NCI-H2196 treated with DMSO at 0.1 percent for 48 hours (cell line): Measurements from ENCODE around the gene GRK3.
"Not testable (repeated sequence)": the region's sequence is repeated elsewhere in the genome, so short reads cannot be mapped to it uniquely, and the experiment has no call there.

ENCODE experiments used
- DNase-seq: peaks from one replicate; lab custom pipeline; 2025; ENCODE audit not compliant: unreplicated experiment; lab: John Stamatoyannopoulos, UW

Gene GRK3

DNA sequence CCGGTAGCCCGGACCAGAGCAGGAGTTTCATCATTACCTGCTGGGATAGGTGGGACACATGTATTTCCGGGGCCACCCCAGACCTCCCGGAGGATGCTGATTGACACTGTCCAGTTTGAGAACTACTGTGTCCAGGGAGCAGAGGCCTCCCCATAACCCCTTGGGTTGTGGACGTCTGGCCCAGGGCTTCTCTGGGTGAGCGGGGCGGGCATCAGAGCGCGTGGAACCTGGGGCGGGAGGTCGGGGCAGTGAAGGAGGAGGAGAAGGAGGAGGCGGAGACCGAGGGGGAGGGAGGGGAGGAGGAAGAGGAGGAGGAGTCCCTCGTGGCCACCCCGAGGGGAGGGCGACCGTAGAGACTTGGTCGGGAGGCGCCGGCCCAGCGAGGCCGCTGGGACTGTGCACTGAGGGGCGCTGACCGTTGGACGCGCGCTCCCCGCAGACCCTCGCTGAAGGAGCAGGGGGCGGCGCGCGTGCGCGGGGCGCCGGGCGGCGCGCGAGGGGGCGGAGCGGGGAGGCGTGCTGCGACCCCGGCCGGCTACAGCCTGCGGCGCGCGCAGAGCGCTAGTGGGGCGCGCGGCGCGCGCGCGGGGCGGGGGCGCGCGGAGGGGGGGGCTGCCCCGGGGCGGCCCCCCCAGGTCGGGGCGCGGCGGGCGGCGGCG lies at the start of gene GRK3:
TSS of gene GRK3 (plus strand) at position 356 of the 659 bp plus-strand sequence. CDS start 366 bp downstream, outside the sequence.
- no peak for DNase-seq

DNA sequence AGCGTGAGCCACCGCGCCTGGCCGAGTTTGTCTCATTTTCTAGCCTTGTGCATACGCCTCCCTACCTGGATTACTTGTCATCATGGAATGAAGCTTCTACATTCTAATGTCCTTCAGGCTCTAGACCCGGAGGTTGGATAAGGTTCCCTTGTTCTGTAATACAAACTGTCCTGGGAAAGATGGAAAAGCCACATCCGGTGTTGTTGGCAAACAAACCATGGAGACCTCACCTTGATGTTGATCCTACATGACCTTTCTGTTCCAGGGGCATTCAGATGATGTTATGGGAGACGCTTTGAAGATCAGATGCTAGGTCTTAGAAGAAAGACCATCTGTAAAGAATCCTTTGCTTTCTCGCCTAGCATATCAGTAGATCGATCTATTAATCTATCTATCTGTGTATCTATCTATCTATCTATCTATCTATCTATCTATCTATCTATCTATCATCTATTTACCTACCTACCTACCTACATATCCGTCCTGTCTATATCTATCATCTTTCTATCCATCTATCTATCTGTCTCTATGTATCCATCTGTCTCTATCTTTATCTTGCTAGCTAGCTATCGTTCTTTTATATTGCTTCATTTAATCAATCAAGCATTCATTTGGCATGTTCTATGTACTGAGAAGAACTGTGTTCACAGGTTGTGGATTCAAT lies 46.3 kb upstream of the GRK3 start:
- DNase-seq: no peak

- no peak for DNase-seq
Measured at GRCh38 chr22:25525376-25525775, 39.1 kb upstream of the GRK3 start.

DNA sequence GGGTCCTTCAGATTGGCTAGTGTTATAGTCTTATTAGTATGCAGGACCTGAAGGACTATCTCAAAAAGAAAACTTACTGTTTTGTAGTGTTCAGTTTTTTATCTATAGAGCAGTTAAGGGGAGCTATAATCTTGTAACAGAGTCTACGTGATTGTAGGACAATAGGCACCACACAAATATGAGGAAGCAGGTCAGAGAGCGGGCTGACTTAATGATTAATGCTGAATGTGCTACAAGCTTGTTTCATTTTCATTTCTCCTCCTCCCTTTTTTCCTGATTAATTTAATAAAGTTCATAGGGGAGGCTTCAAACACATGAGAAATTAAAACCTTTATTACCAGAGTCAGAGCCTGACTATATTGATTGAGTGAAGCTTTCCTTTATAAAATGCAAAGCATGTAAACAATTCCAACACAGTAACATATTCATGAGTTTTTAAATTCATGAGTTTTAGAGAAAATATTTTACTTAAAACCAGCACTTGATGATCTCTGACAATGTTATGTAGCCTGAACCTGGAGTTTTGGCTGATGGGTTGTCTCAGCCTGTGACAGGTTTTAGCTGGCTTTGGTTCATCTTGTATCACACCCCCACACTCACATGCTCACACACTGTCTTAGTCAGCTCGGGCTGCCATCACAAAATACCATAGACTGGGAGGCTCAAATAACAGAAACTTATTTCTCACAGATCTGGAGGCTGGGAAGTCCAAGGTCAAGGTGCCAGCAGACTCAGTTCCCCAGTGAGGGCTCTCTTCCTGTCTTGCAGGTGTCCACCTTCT lies 38.5 kb upstream of the GRK3 start:
- not testable (repeated sequence) for DNase-seq

DNA sequence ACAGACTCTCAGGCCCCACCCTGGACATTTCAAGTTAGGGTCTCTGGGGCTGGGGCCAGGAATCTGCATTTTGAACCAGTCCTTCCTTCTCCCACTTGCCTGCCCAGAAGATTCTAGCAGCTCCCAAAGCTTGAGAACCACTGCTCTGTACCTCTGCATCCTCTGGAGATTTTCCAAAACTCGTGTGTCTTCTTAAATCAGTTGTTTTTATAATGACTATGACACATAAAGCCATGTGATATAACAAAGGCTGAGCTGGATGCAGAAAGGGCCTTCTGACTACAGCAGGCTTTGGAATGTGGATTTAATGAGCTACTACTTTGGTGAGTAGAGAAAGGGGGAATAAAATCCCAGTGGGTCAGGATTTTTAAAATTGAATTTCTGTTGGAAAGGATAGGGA lies 37.5 kb upstream of the GRK3 start:
- DNase-seq: not testable (repeated sequence)

GRCh38 chr22:25528068-25528467 lies 36.4 kb upstream of the GRK3 start:
- DNase-seq: not testable (repeated sequence)

DNA sequence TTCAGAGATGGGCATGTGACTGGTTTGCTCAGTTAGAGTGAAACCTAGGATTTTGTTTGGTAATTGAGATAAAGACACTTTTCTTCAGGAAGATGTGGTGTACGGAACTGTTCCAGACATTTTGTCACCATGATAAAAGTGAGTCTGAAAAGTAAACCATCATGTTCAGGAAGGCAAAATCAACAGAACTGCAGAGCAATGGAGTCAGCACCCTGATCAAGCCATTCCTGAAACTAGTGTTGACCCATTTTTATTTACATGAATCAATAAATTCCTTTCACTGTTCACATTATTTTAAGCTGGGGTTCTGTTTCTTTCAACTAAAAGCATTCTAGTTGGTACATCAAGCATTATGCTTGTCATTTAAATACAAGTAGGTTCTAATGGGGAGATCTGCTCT lies 35.4 kb upstream of the GRK3 start:
- not testable (repeated sequence) for DNase-seq

- not testable (repeated sequence) for DNase-seq
Measured at GRCh38 chr22:25529541-25530137, 34.8 kb upstream of the GRK3 start.

- DNase-seq: not testable (repeated sequence)
Measured at GRCh38 chr22:25531677-25532076, 32.8 kb upstream of the GRK3 start.

DNA sequence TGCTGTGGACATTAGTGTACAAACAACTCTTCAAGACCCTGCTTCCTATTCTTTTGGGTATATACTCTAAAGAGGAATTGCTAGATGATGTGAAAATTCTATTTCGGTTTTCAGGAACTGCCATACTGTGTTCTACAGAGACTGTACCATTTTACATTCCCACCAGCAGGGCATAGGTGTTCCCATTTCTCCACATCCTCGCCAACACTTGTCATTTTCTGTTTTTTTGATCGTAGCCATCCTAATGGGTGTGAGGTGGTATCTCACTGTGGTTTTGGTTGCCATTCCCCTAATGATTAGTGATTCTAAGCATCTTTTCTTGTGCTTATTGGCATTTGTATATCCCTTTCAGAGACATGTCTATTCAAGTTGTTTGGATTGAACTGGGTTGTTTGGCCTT lies 29.8 kb upstream of the GRK3 start:
- no peak for DNase-seq

GRCh38 chr22:25536589-25536988 lies 27.9 kb upstream of the GRK3 start:
- DNase-seq: no peak

DNA sequence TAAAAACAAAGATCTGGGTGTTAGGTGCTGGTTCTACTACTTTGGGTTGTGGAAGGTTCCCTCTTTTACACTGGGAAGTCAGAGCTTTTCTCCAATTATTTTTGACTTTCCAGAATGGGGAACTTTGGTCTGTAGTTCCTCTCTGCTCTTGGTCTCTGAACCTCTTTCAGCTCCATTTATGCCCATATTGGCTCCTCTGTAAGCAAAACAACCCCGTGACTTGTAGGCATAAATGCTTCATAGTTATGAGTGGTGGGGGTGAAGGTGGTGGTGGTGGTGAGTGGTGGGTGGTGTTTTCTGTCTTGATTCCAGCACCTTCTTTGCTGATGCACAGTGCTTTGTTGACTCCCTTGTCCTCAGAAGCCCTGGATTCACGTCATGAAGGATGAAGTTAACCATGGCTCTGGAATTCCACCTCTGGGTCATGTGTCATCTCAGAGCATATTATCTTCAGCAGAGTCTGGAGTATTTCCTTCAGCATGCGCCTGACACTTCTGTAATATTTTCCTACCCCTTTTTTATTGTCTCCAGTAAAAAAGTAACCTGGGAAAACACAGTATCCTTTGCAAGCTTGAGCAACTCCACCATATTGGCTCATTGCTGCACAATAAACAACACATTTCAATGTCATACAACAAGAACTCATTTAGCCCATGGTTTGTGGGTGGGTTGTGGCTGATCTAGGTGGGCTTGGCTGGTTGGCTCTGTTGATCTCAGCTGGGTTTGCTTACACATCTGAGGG lies 24.1 kb upstream of the GRK3 start:
- DNase-seq: no peak

DNA sequence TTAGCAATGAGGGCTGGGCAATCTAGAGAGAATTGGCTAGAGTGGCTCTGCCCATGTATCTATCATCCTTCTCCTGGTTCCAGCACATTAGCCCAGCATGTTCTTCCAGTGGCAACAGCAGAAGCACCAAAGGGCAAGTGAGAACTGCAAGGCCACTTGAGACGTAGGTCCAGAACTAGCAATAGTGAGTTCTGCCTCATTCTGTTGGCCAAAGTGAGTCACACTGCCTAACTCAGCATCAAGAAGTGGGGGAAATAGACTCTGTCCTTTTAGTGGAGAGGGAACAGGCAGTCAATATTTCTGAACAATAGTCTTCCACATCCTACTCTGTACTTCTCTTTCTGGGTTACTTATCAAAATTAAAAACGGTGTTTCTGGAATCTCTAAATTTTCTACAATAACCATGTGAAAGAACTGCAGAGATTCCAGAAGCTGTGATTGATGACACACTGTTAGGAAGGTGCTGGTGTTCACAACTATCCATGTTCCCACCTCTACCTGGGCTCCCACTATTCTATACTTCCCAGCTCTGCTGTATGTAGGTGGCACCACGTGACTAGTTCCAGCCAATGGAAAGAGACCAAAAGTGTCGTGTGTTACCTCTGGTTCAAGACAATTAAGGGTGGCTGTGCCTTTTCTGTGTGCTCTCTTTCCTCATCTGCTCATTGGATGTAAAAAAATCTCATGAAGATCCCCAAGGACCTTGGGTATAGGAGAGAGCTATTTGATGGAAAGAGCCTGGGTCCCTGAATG lies 23.4 kb upstream of the GRK3 start:
- no peak for DNase-seq

DNA sequence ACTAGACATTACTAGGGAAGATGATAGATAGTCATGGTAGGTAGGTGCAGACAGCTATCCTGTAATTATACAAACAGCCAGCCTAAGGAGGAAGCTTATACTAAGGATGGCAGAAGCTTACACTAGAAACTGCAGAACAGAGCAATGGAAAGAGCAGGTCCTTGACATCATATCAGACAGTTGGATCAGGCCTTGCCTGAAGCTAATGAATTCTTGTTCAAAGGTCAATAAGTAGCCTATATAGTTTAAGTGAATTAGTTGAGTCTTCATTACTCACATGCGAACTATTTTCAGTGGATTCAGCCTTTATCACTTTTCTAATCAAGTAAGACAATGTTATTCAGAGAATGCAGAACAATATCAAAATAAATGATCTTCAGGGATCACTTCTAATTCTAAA lies 22.3 kb upstream of the GRK3 start:
- DNase-seq: no peak

GRCh38 chr22:25542720-25543402 lies 21.6 kb upstream of the GRK3 start:
- no peak for DNase-seq

- no peak for DNase-seq
Measured at GRCh38 chr22:25545146-25545545, 19.3 kb upstream of the GRK3 start.

- no peak for DNase-seq
Measured at GRCh38 chr22:25545672-25546071, 18.8 kb upstream of the GRK3 start.

- no peak for DNase-seq
Measured at GRCh38 chr22:25546242-25546641, 18.2 kb upstream of the GRK3 start.

- DNase-seq: no peak
Measured at GRCh38 chr22:25546751-25547150, 17.7 kb upstream of the GRK3 start.
